K562 (cell line): Measurements from ENCODE around the gene SORT1. TPM values are rescaled to one million over a fixed set of nuclear protein-coding genes. Genes with fewer than 3 reads are reported as not detected.

ENCODE experiments used
- COPS2 ChIP-seq: fragments of 450-650 bp; conservative IDR thresholded peaks from 2 replicates; pipeline ENCODE4 v1.6.1; 2016; ENCODE audit warnings: mild to moderate bottlenecking, moderate library complexity
- E2F4 ChIP-seq: sonication (generic); formaldehyde crosslinking; IDR thresholded peaks from 2 replicates; pipeline ENCODE4 v1.8.0; 2022; ENCODE audit warnings: mild to moderate bottlenecking, low read depth, missing genetic modification reagents
- HBP1 ChIP-seq: fragments of 450-650 bp; formaldehyde crosslinking; IDR thresholded peaks from 2 replicates; pipeline ENCODE4 v1.4.0; 2022; ENCODE audit warnings: missing genetic modification characterization
- KAT7 ChIP-seq: sonication (generic); formaldehyde crosslinking; IDR thresholded peaks from 2 replicates; pipeline ENCODE4 v1.8.0; 2022; ENCODE audit warnings: missing genetic modification reagents, mild to moderate bottlenecking, borderline replicate concordance
- NCOR1 ChIP-seq: fragments of 450-650 bp; IDR thresholded peaks from 2 replicates; pipeline ENCODE4 v1.6.1; 2016; ENCODE audit warnings: mild to moderate bottlenecking, moderate library complexity
- NR0B1 ChIP-seq: fragments of 450-650 bp; IDR thresholded peaks from one replicate; pipeline ENCODE4 v1.6.1; 2018; ENCODE audit warnings: mild to moderate bottlenecking, moderate library complexity; ENCODE audit not compliant: partially characterized antibody
- POLR3A ChIP-seq: IDR thresholded peaks from 2 replicates; pipeline ENCODE4 v1.6.1; 2011; ENCODE audit warnings: borderline replicate concordance, mild to moderate bottlenecking, moderate library complexity; ENCODE audit not compliant: insufficient read length, insufficient read depth; ENCODE audit errors: extremely low read depth
- PYGO2 ChIP-seq: fragments of 450-650 bp; IDR thresholded peaks from 2 replicates; pipeline ENCODE4 v1.6.1; 2016; ENCODE audit warnings: mild to moderate bottlenecking, missing genetic modification characterization, moderate library complexity, missing compliant biosample characterization
- SNIP1 ChIP-seq: fragments of 450-650 bp; IDR thresholded peaks from 2 replicates; pipeline ENCODE4 v1.7.1; 2017; ENCODE audit warnings: low read depth, mild to moderate bottlenecking
- TAF9B ChIP-seq: fragments of 450-650 bp; IDR thresholded peaks from 2 replicates; pipeline ENCODE4 v1.6.1; 2018; ENCODE audit warnings: mild to moderate bottlenecking; ENCODE audit not compliant: partially characterized antibody
- UBTF ChIP-seq, 2 experiments: IDR thresholded peaks; 2 replicates each; pipeline ENCODE4 v1.6.1; 2012; ENCODE audit warnings: improper control_type of control experiment in 2 of 2, low read depth in 2 of 2, low read length in 2 of 2, borderline replicate concordance in 1 of 2
- ZBED1 ChIP-seq: IDR thresholded peaks from 2 replicates; pipeline ENCODE4 v1.6.1; 2014
- ZBTB43 ChIP-seq: sonication (generic); formaldehyde crosslinking; IDR thresholded peaks from 2 replicates; pipeline ENCODE4 v1.8.0; 2023; ENCODE audit warnings: mild to moderate bottlenecking, missing genetic modification reagents
- ZBTB7A ChIP-seq: IDR thresholded peaks from 2 replicates; pipeline ENCODE4 v1.6.1; 2011; ENCODE audit warnings: low read depth, mild to moderate bottlenecking, low read length, moderate library complexity, borderline replicate concordance; ENCODE audit not compliant: control insufficient read depth
- ZNF384 ChIP-seq: IDR thresholded peaks from 2 replicates; pipeline ENCODE4 v1.6.1; 2012; ENCODE audit warnings: low read depth, low read length, improper control_type of control experiment
- ZNF76 ChIP-seq: fragments of 250-450 bp; sonication (Bioruptor Pico); IDR thresholded peaks from 2 replicates; pipeline ENCODE4 v1.4.0; 2020; ENCODE audit warnings: mild to moderate bottlenecking, moderate library complexity, borderline replicate concordance
- ZNF785 ChIP-seq: fragments of 250-450 bp; sonication (Bioruptor Pico); IDR thresholded peaks from 2 replicates; pipeline ENCODE4 v1.4.0; 2020; ENCODE audit warnings: mild to moderate bottlenecking
- polyA plus RNA-seq, 8 experiments: library from polyadenylated mRNA; depleted of rRNA in 4 of 8; stranded (reverse) in 5 of 8; unstranded in 3 of 8; fragments of >200 nt; fragmentation: Nextera tagmentation in 2 of 8; fragmentation: Illumina TruSeq in 1 of 8; extraction: Ambion mirVana in 2 of 8; extraction: Trizol in 1 of 8; gene quantifications; 2 replicates each; pipeline versions ENCODE4 v1.2.1 to v1.2.3, GENCODE V29; 2011 to 2014; ENCODE audit warnings: inconsistent platforms in 1 of 8, missing spikeins in 1 of 8
- total RNA-seq, 7 experiments: library from RNA; depleted of rRNA in 6 of 7; stranded (reverse); fragments of >200 nt in 6 of 7; fragmentation: Illumina TruSeq in 2 of 7; extraction: Trizol in 2 of 7; gene quantifications; 2 replicates each; pipeline versions ENCODE4 v1.2.1 to v1.2.3, GENCODE V29; 2011 to 2021; ENCODE audit warnings: low replicate concordance in 1 of 7

The SORT1 gene
- total and polyA plus RNA-seq, 9 of the 15 experiments (the other 6 are each of a cell fraction or from before 2014, with no cell fraction given), result 27.4 to 112 (median 65.0) TPM

- TF ChIP-seq HBP1 (CRISPR knock-in tag), result 0 out of 2 replicates have a peak, but pooled peaks have one; percentile 27
- no peak for TF ChIP-seq SNIP1
- TF ChIP-seq ZBTB43 (CRISPR knock-in tag), result no peak
- no peak for TF ChIP-seq ZNF384
- TF ChIP-seq NCOR1, result 0 out of 2 replicates have a peak, but pooled peaks have one; percentile 3
- no peak for TF ChIP-seq POLR3A
- TF ChIP-seq NR0B1, result no peak
- TF ChIP-seq E2F4, result no peak
- TF ChIP-seq ZNF76, result no peak
- no peak for TF ChIP-seq COPS2
- TF ChIP-seq ZNF785 (CRISPR knock-in tag), result no peak
- TF ChIP-seq PYGO2, result no peak
- peak; percentile 55 for TF ChIP-seq TAF9B
- TF ChIP-seq ZBED1, result no peak
- TF ChIP-seq KAT7, result no peak
- no peak; the same call in 1 of the 2 replicates for TF ChIP-seq ZBTB7A
- peak; percentile 33 to 70; a peak in 2 of 4 replicates for TF ChIP-seq UBTF (IDR thresholded peaks at IDR 0.05; ENCODE audit: borderline replicate concordance in 1 of 2, low read depth in 2 of 2, low read length in 2 of 2)
These were observed 4.7 kb downstream of the SORT1 start (continued) for GRCh38 chr1:109392788-109393616.
